Central memory CD4-positive, alpha-beta T cell (primary cell): ENCODE results near the gene IQCN.

Experiments used
- DNase-seq: peaks from one replicate; pipeline ENCODE4 v3.0.0; 2022

The IQCN gene

GRCh38 chr19:18306209-18306887 lies 32.1 kb upstream of the IQCN start:
- DNase-seq = no peak

- DNase-seq = peak; percentile 79
These were observed 30.4 kb upstream of the IQCN start for GRCh38 chr19:18304458-18305310.

GRCh38 chr19:18304208-18304457 lies 29.9 kb upstream of the IQCN start:
- DNase-seq = no peak

GRCh38 chr19:18301718-18302111 lies 27.5 kb upstream of the IQCN start:
- no peak for DNase-seq

GRCh38 chr19:18300930-18301717 lies 26.9 kb upstream of the IQCN start:
- no peak for DNase-seq

- no peak for DNase-seq
These were observed 25.4 kb upstream of the IQCN start for GRCh38 chr19:18299654-18300053.

GRCh38 chr19:18298601-18299000 lies 24.3 kb upstream of the IQCN start:
- DNase-seq = no peak

- no peak for DNase-seq
These were observed 23.1 kb upstream of the IQCN start for GRCh38 chr19:18297308-18297707.

- no peak for DNase-seq
These were observed 20.8 kb upstream of the IQCN start for GRCh38 chr19:18295034-18295451.

- DNase-seq = peak; percentile 93
These were observed 20.2 kb upstream of the IQCN start for GRCh38 chr19:18294467-18294864.

GRCh38 chr19:18293642-18294466 lies 19.6 kb upstream of the IQCN start:
- DNase-seq = no peak

GRCh38 chr19:18292810-18293641 lies 18.8 kb upstream of the IQCN start:
- DNase-seq = no peak

GRCh38 chr19:18292462-18292809 lies 18.2 kb upstream of the IQCN start:
- no peak for DNase-seq

- DNase-seq = peak; percentile 76
These were observed 17.6 kb upstream of the IQCN start for GRCh38 chr19:18291590-18292461.

GRCh38 chr19:18291019-18291524 lies 16.8 kb upstream of the IQCN start:
- no peak for DNase-seq

- peak; percentile 84 for DNase-seq
These were observed 16.2 kb upstream of the IQCN start for GRCh38 chr19:18290302-18291018.

GRCh38 chr19:18289471-18290301 lies 15.4 kb upstream of the IQCN start:
- DNase-seq = no peak

GRCh38 chr19:18287836-18288772 lies 13.9 kb upstream of the IQCN start:
- DNase-seq = no peak
